GM19395 (cell line): ENCODE data around the gene ARMH3.

Source experiments
- ATAC-seq: cut with Tn5 transposase; IDR thresholded peaks from one replicate; pipeline ENCODE4 v1.9.1; 2021; ENCODE audit warnings: mild to moderate bottlenecking, moderate library complexity; ENCODE audit not compliant: unreplicated experiment

ARMH3 gene

DNA sequence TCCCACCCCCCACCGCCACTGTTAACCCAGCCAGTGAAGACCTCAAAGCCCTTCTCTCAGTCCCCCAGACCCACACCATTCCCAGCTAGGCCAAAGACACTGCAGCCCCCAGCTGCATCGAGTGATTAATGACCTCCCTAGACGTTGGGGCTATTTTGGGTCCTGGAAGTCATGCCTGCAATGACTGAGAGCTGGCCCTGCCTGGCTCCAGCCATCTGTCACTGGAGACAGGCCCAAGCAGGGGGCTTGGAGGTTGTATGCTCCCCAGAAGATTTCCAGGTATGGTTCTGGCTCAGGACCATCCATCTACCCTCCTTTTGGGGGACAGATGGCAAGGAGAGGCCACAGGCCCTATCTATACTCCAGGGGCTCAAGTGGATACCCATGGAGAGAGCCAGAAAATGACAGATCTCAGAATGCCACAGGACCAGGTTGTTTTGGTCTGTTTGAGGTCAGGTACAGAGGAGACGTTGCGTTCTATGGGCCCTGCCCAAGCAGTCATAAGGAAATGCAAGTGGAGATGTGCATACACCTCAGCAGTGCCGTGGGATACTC, 217.5 kb downstream of the ARMH3 start:
- ATAC-seq: no peak

DNA sequence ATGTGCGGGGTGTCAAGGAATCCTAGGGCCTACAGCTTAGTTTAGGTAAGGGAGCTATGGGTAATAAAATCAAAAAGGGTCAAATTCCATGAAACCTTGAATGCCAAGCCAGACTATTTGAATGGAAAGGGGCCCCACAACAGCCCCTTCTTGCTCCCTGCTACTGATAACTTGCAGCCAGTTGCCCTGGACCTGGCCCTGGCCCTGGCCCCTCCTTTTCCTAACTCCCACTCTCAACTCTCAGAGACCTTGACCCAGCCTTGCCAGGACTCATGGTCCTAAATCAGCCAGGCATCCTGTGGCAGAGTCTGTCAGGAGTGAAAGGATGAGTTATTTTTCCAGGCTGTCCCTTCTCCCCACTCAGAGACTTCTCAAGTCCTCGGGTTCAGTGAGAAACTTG, 218.2 kb downstream of the ARMH3 start:
- ATAC-seq: no peak

DNA sequence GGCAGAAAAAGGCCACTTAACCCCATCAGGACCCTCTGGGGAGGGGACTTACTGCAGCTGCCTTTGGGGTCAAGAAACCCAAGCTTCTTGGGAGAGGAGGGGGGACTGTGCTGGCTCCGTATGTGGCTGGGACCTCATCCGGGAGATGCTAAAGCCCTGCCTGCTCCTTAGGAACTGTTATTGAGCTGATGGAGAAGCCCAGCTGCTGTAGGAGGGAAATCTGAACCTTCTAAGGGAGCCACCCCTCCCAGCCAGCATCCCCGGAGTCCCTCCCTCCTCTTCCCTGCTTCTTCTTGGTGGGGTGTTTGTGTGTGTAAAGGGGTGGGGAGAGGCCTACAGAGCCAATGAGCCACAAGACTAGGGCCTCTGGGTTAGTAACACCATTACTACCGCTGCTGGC, 220.6 kb downstream of the ARMH3 start:
- no peak for ATAC-seq

DNA sequence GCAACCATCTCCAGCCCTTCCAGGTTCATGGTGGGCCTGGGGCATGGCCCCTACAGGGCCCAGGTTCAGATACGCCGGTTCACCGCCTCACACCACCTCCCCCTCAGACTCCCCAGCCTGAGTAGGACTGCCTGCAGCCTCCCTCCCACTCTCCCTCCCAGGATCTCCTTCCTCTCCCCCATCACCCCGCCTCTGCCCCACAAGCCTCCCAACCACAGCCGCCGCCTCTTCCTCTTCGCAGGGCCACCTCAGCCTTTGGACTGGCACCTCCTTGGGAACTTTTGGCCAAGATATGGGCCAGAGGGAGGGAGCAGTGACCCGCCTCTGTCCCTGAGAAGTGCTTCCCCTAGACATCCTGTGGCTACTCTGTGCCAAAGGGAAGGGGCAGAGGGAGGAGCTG, 221.6 kb downstream of the ARMH3 start:
- ATAC-seq: no peak

DNA sequence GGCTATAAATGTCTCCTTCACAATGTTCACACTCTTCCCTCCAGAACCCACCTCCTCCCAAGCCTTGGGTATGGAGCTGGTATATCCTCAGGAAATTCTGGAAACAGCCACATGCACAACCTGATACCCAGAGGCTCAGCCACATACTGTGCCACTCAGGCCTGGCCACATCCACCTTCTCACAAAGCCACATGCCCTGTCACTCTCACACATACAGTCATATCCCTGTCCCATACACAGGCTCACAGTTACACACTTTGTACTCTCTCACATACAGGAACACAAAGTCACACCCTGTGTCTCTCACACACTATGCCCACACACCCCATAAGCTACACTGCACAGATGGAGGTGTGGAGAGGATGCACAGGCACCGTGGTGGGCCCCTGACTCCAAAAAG, 222.5 kb downstream of the ARMH3 start:
- ATAC-seq: no peak

DNA sequence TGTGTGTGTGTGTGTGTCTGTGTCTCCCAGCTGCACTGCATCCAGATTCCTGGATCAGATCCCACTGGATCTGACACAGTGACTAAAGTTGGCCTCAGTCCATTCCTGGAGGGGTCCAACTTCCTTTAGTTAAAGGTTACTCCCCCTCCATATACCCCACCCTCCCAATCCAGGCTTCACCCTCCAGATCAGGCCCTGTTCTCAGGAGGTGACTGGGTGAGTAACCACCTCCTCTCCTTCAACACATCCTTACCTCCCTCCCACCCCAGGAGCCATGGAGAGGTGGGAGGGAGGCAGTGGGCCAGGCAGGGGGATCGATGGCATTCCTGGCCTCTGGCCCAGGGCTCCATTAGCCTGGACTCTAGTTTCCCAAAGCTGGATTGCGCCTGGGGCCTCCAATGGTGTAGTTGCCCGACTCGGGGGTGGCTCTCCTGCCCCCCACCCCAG, 223.6 kb downstream of the ARMH3 start:
- ATAC-seq: no peak

GRCh38 chr10:101831169-101831811, 224.7 kb downstream of the ARMH3 start:
- no peak for ATAC-seq

GRCh38 chr10:101830322-101831168, 225.4 kb downstream of the ARMH3 start:
- peak; percentile 65 for ATAC-seq

GRCh38 chr10:101829561-101830315, 226.2 kb downstream of the ARMH3 start:
- peak; percentile 31 for ATAC-seq

GRCh38 chr10:101828766-101829551, 227.0 kb downstream of the ARMH3 start:
- ATAC-seq: no peak

DNA sequence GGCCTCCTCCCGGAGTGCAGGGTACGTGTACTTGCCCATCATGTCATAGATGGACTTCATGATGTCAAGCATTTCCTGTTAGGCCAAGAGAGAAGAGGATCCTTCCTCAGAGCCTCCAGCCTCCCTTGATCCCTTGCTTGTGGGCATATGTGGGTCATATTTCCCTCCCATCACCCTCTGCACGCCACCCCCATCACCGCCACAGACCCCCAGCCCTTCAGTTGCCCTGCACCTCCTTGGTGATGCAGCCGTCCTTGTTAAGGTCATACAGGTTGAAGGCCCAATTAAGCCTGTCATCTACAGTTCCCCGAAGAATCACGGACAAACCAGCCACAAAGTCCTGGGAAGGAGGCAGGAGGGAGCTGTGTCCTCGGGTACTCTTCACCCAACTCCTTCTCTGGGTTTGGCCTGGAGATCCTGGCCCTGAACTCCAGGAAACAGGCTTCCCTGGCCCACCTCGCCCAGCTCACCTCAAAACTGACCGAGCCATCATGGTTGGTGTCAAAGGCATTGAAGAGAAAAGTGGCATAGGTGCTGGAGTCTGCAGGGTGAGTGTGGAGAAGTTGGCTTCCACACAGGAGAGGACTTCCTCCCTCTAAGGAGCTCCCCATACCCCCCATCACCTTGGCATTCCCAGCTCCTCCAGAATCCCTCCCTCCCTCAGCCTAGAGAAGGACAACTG, 227.9 kb downstream of the ARMH3 start:
- no peak for ATAC-seq

- no peak for ATAC-seq
These were observed 229.0 kb downstream of the ARMH3 start for GRCh38 chr10:101826852-101827434.

GRCh38 chr10:101824736-101825135, 231.2 kb downstream of the ARMH3 start:
- no peak for ATAC-seq

DNA sequence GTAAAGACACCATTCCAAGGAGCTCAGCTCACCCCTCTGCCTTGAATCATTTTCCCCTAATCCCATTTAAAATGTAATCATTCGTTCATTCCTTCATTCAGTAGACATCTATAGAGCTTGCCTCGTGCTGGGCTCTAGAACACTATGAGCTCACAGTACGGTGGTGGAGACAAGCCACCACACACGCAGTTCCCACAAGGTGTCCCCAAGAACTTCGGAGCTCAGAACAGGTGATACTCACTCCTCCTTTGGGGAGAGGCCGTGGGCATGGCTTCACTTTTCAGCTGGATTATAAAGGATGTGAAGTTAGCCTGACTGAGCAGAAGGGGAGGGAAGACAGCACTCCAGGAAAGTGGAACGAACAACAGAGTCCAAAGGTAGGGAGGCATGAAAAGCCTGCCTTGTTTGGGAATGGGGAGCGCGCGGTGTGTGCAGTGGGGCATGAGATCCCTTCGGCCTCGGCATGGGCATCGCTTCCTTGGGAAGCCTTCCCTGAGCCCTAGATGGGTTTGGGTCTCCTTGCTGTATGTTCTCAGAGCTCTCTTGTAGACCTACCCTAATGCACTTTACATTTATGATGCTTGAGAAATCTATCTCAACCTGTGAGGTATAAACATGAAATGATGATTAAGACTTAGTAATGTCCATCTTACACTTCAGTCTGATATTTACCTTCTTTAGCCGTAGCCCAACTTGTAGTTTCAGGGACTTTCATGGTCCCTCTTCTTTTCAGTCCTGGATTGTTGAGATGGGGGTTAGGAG, 236.9 kb downstream of the ARMH3 start:
- ATAC-seq: peak; percentile 26

- peak; percentile 82 for ATAC-seq
These were observed 237.7 kb downstream of the ARMH3 start, which contains the start of gene OGA for GRCh38 chr10:101818119-101818871. Gene OGA (minus strand): TSS chr10:101818444. CDS start chr10:101818022, 422 bp downstream.

GRCh38 chr10:101817337-101818118, 238.4 kb downstream of the ARMH3 start:
- ATAC-seq: peak; percentile 7

DNA sequence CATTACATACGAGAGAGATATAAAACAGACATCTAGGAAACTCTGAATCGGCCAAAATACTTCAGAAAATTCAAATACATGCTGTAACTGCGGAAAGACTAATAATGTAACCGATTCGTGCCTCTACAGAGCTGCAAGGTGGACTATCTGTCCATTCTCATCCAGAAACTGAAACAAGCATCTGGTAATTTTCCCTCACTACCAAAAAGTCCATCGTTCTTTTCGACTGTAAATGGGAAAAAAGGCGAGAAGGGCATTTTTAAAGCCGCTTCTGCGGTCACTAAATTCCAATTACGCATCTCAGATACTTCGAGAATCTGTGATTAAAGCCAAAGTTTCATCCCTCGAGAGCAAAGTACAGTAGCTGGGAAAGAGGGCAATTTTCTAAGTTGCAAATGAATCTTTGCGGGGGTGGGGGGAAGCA, 239.0 kb downstream of the ARMH3 start:
- ATAC-seq: no peak
